ENCODE data around the gene FAM219B. TPM values are rescaled to one million over a fixed set of nuclear protein-coding genes. Genes with fewer than 3 reads are reported as not detected.

FAM219B gene
- total and polyA plus RNA-seq, 2 of the 8 experiments (the other 6 are each of a cell fraction or from before 2014, with no cell fraction given): 57.1 to 66.6 TPM

- DNase-seq (ENCODE audit: low read depth in 1 of 2, low spot score in 2 of 2) (no peak), FAIRE-seq (no peak)
- Histone ChIP-seq H3K23me2 (ENCODE audit: low read depth, low read length) (no peaks in the 10 kb centered on the region), H2AFZ (ENCODE audit: low read length) (no peak overlapping the region), H3K4me2 (ENCODE audit: insufficient read depth in 1 of 2, low read depth in 2 of 2, low read length in 2 of 2) (no peak overlapping the region), H3K56ac (replicated peaks; ENCODE audit: insufficient read length, low read depth, low read length) (no peak overlapping the region), H3K27me3 (replicated peaks in 1 of 4; ENCODE audit: control insufficient read depth in 3 of 4, extremely low read depth in 1 of 4, insufficient read depth in 3 of 4, low read length in 3 of 4) (no peaks in the 10 kb centered on the region), H3K27ac (ENCODE audit: low read depth, low read length) (no peak overlapping the region), H3K9me3 (ENCODE audit: insufficient read depth in 2 of 2, low read depth in 1 of 2, low read length in 1 of 2) (no peaks in the 10 kb centered on the region), H2BK5ac (ENCODE audit: low read depth, low read length) (no peak overlapping the region), H3K14ac (ENCODE audit: insufficient read length) (no peak overlapping the region), H2BK15ac (ENCODE audit: low read length) (no peak overlapping the region), H3K4me1 (replicated peaks in 1 of 4; ENCODE audit: control insufficient read depth in 3 of 4, insufficient read depth in 4 of 4, low read length in 3 of 4) (no peaks in the 10 kb centered on the region), H3K9ac (replicated peaks in 1 of 4; ENCODE audit: extremely low read depth in 1 of 4, low read depth in 3 of 4, low read length in 3 of 4) (no peak overlapping the region), H2BK20ac (ENCODE audit: low read length) (no peak overlapping the region), H4K91ac (replicated peaks; ENCODE audit: insufficient read length, low read length) (no peak overlapping the region), H3K36me3 (ENCODE audit: control insufficient read depth in 2 of 4, insufficient read depth in 4 of 4, low read length in 3 of 4) (peaks cover 22 to 79% (median 50%) of the 10 kb centered on the region in 4 experiments), H4K8ac (ENCODE audit: extremely low read depth, insufficient read depth, low read length) (no peak overlapping the region), H3K4me3 (ENCODE audit: extremely low read depth in 1 of 4, insufficient read depth in 2 of 4, low read depth in 3 of 4, low read length in 4 of 4) (no peak overlapping the region), H3K18ac (ENCODE audit: extremely low read depth, low read length) (no peak overlapping the region), H3K79me1 (ENCODE audit: low read depth, low read length) (no peaks in the 10 kb centered on the region), H3K23ac (ENCODE audit: insufficient read length) (no peak overlapping the region), H2BK120ac (replicated peaks; ENCODE audit: low read depth, low read length) (no peak overlapping the region), H4K5ac (ENCODE audit: insufficient read length, low read depth, low read length) (no peak overlapping the region), H4K20me1 (replicated peaks in 1 of 2; ENCODE audit: control insufficient read depth in 1 of 2, insufficient read depth in 2 of 2, low read length in 2 of 2) (peaks cover 0 to 4% of the 10 kb centered on the region in 2 experiments), H2AK5ac (ENCODE audit: low read depth, low read length) (no peak overlapping the region), H3K4ac (replicated peaks; ENCODE audit: insufficient read length, low read depth, low read length) (no peak overlapping the region), H3K79me2 (ENCODE audit: control insufficient read depth in 1 of 2, insufficient read depth in 2 of 2, low read length in 2 of 2) (no peaks in the 10 kb centered on the region), H2BK12ac (ENCODE audit: low read depth, low read length) (no peak overlapping the region)
- TF ChIP-seq FOSL1 (IDR thresholded peaks at IDR 0.05; ENCODE audit: insufficient read depth, low read depth, low read length): no peak
- TF ChIP-seq ZNF274 (IDR thresholded peaks at IDR 0.05; ENCODE audit: borderline replicate concordance, extremely low read depth, low read length): no peak
- 93% methylated on average over 6 of the region's 6 CpGs; no CpG with 5 or more reads in 1 of the 2 experiments for WGBS, 2 experiments (ENCODE audit: extremely low coverage in 1 of 2, insufficient coverage in 1 of 2, insufficient read length in 1 of 2, insufficient replicate concordance in 2 of 2, low coverage in 1 of 2, low lambda C conversion rate in 2 of 2, missing lambda C conversion rate in 1 of 2)
- POLR2A ChIA-PET (ENCODE audit: partially characterized antibody): interaction anchor here (1.0 to 10.9 kb wide), 3 partner anchors 12 to 21 kb away, joined by 4 to 84 read pairs (median 19); partner anchors contain the start of genes COX5A and FAM219B
- CTCF ChIA-PET (ENCODE audit: partially characterized antibody): interaction anchor here (1.1 to 2.3 kb wide), 4 partner anchors 15 to 74 kb away, joined by 4 to 8 read pairs (median 7); no protein-coding TSS in a partner anchor
Observed at GRCh38 chr15:74917676-74918075, 11.0 kb upstream of the FAM219B start.

Measured in H1 (cell line).